T-helper 2 cell (primary cell): ENCODE results near the gene TP53I13.
A peak's percentile ranks its signal among the peaks of the same experiment; 100 is the strongest.

Experiments
- DNase-seq, 5 experiments: peaks; one replicate each; pipeline versions ENCODE4 v3.0.0 to v3.0.0-alpha.2; 2012 to 2022

The TP53I13 gene

DNA sequence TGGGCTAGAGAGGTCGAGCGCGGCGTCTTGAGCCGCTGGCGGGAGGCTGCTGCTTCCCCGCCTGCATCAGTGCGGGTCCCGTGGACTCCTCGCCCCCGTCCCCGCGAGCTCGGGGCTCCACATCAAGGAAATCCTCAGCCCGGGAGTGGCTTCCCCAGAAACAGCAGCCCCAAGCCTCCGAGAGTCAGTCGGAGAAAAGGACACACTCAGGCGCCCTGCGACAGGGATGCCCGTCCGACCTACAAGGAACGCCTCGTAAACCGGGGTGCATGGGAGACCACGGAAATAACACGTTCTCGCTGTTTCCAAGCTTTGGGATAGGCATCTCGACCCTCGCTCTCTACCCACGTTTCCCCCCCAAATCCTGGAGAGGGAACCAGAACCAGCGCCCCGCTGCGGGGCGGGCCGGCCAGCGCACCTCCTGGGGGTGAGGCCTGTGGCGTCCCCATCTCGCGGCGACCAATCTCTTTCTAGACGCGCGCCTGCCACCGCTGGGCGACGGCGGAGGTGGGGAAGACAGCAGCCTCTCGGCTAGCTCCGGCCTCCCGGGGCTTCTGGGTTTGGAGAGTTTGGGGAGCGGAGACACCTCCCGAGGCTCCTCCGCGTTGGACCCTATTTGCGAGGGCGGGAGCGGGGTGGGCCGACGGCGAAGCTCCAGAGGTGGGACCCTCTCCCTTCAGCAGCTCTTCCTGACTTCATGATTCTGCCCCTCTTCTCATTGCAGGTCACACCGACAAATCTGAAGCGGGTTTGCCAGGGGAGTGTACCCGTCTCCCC, 759 bp upstream of the TP53I13 start:
- peak; percentile 52 to 88 (median 70) for DNase-seq

DNA sequence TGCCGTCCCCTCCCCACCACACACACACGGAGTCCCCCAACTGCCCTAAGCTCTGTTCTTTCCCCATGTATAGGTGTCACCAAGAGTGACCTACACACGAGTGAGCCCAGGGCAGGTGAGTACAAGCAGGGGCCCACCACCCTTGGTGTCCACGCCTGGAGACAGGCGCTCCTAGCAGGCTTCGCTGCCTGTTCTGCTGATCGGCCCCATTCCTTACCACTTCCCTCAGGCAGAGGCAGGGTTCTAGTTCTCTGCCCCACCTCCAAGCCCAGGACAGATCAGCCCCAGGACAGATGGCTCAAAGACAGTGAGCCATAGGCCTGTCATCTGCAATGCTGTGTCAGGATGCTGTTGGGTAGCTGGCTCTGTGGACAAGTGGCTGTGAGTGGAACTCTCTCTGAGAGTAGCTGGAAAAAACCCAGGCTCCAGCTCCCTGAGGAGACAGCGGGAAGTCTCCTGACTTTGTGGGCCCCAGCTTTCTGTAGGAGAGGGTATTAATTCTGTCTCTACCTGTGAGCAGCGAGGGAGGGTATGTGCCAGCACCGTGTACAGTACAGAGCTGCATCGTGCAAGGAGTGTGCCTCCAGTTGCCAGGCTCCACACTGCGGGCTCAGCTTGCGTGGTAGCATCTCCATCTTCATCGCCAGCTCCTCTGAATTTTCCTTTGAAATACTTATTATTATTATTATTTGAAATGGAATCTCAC, 897 bp downstream of the TP53I13 start:
- DNase-seq = no peak

DNA sequence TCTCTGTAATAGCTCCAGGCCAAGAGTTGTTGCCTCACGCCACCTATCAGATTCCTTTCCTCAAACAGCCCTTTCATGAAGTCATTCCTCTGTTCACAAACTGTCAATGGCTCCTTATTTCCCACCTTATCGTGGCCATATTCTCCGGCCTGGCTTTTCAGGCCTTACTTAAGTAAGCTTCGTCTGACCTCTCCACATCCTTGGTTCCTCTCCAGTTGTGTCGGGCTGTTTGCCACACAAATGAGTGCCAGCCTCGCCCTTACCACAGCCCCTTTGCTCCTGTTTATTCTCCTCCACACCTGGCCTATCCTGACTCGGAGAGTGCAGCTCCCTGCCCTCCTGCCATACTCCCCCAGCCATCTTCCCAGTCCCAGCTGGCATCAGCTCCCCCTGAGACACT, 2.0 kb downstream of the TP53I13 start:
- DNase-seq = no peak

DNA sequence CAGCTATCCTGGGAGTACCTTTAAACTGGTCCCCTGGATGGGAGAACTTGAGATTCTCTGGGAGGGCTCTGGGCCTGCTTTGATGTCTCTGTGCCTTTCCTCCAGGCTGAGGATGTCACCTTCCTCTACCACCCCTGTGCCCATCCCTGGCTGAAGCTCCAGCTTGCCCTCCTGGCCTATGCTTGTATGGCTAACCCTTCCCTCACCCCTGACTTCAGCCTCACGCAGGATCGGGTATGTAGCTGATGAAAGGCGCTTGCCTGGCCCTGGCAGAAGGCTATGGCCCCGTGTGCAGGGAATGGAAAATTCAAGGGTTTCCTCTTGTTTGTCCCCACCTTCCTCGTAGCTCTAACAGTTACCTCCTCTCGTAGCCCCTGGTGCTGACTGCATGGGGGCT, 3.0 kb downstream of the TP53I13 start:
- DNase-seq = no peak

DNA sequence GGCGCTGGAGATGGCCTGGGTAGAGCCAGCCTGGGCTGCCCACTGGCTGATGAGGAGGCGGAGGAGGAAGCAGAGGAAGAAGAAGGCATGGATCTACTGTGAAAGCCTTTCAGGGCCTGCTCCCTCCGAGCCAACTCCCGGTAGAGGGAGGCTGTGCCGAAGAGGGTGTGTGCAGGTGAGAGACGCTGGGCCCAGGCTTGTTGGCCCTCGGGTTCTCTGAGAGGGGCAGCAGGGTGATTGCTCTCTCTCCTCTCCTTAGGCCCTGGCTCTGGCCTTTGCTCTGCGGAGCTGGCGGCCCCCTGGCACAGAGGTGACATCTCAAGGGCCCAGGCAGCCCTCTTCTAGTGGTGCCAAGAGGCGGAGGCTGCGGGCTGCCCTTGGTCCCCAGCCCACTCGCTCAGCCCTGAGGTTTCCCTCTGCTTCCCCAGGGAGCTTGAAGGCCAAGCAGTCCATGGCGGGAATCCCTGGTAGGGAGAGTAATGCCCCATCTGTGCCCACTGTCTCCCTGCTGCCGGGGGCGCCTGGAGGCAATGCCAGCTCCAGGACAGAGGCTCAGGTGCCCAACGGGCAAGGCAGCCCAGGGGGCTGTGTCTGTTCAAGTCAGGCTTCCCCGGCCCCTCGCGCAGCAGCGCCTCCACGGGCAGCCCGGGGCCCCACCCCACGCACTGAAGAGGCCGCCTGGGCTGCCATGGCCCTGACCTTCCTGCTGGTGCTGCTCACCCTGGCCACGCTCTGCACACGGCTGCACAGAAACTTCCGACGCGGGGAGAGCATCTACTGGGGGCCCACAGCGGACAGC, 3.6 kb downstream of the TP53I13 start:
- DNase-seq = no peak

DNA sequence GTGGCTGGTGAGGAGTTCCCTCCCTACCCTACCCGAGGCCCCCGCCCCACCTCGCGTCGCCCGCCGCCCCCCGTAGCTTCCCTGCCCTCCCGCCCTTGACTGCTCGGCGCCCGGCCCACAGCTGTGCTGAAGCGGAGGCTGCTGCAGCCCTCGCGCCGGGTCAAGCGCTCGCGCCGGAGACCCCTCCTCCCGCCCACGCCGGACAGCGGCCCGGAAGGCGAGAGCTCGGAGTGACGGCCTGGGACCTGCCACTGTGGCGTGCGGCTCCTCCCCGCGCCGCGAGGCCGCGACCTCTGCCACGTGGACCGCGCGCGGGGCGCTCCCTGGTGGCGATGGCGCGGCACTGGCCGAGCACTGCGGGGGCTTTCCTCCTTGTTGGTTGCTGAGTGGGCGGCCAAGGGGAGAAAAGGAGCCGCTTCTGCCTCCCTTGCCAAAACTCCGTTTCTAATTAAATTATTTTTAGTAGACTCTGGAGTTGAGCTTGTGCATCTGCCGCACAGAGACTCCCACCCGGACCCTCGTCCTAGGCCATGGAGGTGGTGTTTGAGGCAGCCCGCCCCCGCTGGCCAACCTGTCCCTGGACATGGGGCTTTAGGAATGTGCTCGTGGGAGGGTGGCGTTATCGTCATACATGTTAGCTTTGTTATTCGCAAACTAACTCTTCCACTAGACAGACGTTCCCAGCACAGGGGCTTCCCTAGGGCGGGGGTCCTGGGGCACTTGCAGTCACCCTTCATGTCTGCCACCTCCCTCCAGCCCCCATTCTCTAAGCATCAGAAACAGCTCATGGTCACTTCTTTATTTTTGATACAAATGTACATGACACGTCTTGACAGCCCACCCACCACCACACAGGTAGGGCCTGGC, 4.4 kb downstream of the TP53I13 start:
- peak in 3 of 5 experiments; percentile 46 to 68 (median 46) for DNase-seq

DNA sequence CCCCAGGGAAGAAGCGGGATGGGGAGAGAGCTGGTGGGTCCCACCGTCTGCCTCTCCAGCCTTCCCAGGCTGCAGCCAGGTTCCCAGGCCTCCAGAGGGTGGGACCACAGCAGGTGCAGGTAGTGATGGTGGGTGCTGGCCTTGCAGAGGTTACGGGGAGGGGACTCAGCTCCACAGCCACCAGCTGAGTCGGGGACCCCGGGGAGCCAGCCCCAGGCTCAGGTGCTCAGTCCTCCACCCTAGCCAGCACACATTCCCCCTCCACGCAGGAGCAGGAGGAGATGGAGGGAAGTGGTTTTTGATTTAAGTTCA, 5.0 kb downstream of the TP53I13 start:
- DNase-seq = no peak

DNA sequence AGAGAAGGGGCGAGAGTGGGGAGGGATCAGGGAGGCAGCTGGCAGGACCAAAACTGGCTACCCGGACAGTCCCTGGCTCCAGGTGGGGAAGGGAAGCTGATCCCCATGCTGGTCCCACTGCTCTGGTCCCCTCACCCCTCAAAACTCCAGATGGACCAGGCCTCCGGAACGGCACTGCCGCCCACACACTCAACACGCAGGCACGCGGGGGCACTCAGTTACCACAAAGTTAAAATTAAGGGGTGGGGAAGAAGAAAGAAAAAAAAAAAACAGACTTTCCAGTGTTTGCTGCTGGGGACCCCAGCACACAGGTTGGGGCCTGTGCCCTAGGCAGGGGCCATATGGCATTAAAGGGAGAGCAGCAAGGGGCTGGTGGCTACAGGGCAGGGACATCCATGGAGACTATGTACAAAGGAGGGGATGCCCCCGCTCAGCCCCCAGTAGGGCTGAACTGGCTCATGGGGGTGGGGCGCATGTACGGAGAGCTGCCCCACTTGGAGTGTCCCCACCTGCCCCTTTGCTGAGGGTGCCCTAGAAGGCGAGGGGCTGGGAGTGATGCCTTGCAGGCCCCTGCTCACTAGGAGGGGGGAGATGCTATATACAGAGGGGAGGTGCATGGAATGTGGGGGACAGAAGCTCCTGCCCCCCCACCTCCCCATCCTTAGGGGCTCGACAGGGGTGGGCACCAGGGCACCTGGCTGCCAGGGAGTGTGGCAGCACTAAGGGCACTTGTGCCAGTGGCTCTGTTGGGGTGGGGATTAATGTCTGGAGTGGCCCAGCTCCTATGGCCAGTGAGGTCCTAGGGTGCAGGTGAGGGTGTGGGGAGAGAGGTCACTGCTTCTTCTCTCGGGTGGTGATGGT, 5.6 kb downstream of the TP53I13 start:
- no peak for DNase-seq

DNA sequence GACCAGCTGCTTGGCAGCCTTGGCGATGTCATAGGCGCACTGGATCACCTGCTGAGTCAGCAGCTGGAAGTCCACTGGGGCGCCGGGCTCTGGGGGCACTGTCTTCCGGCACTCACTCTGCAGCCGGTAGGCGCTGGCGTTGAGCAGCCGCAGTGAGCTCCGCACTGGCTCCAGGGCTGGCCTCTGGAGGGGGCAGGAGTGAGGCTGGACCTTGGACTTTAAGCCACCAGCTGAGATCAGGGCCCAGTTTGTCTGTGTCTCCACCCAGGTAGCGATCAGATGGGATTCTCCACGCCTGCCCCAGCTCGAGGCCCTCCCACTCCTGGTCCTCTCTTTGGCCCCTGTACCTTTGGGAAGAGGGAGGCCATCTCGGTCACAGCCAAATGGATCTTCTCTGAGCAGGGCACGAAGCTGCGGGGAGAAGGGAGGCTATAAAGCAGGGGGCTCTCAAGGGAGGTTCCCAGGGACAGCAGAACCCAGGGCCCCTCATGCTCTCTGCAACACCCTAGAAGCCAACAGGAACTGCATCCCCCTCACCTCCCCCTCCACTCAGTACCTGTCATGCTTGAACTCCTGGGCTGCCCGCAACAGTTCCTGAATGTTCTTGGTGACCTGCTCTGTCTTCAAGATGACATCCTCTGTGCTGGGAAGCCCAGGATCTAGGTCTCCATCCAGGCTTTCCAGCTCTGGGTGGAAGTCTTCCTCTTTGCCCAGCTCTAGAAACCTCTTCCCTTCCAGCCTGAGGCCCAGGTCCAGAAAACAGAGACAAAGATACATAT, 6.4 kb downstream of the TP53I13 start:
- no peak for DNase-seq

DNA sequence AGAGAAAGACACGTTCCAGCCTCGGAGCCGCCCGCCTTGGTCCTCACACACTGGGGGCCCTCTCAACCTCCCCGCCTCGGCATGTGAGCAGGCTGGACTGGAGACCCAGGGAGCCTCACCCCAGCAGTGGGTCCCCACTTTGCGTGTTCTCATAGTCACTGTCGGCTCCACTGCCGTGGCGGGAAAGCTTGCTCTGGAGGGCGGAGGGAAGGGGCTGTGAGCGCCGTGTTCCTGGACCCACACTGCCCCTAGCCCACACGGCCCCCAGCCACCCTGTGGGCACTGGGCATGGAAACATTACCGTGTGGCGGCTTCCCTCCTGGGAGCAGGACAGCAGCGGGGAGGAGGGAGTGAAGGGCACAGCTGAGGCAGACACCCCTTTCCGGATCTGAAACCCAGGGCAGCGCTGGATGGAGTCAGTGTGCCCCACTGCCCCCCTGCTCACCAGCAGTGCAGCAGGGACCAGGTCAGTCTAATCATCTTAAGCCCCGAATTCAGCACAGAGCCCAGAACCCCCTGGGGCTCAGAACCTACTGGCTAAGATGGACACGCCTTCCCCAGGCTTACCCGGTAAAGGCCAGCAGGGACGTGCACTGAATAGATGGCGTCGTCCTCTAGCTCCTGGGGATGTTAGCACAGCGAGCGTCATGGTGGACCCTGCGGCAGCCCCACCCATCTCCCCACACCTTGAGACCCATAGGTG, 7.2 kb downstream of the TP53I13 start:
- no peak for DNase-seq

DNA sequence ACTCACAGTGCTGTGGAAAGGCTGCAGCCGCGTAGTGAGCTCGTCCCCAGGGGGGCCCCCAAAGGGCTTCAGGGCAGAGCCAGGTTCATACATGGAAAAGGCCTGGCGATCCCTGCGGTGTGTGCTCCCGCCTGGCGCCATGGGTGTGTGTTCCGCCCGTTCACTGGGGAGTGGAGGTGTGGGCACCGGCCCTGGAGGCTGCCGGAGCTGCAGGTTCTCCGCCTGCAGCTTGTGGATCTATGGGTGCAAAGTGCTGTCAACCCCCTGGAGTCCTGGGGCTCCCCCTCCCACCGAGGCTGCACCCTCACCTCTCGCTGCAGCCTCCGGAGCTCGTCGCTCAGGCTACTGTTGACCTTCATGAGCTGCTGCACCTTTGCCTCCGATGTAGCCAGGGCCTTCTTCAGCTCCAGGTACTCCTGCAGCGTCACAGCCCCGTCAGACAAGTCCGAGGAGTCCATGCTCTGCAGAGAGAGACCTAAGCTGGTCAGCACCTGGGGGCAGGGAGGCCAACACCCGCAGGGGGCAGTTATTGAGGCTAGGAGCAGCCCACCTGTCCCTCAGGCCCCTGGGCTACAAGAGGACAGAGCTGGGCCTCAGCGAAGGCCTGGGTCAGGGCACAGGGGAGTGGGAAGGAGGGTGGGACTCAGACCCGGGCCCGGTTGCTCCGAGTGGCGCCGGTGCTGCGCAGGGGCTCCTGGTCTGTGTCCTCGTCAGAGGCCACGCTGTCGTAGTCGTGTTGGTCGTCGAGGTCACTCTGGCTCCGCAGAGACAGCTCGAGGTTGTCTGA, 7.9 kb downstream of the TP53I13 start:
- DNase-seq = no peak

DNA sequence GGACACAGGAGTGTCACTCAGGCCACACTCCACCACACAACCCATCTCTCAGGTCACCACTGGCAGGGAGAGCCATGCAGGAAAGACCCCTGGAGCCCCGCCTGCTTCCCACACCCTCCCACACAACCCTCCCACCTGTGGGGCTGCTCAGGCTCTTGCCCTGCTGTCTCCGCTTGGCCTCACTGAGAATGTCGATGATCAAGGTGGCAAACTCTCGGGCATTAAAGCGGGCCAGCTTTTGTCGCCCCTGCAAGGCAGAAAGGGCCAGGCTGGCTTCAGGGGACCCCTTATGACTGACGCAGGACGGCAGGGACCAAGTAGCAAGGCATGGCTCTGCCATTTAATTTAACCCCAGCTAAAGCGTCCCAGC, 8.5 kb downstream of the TP53I13 start:
- DNase-seq = no peak

DNA sequence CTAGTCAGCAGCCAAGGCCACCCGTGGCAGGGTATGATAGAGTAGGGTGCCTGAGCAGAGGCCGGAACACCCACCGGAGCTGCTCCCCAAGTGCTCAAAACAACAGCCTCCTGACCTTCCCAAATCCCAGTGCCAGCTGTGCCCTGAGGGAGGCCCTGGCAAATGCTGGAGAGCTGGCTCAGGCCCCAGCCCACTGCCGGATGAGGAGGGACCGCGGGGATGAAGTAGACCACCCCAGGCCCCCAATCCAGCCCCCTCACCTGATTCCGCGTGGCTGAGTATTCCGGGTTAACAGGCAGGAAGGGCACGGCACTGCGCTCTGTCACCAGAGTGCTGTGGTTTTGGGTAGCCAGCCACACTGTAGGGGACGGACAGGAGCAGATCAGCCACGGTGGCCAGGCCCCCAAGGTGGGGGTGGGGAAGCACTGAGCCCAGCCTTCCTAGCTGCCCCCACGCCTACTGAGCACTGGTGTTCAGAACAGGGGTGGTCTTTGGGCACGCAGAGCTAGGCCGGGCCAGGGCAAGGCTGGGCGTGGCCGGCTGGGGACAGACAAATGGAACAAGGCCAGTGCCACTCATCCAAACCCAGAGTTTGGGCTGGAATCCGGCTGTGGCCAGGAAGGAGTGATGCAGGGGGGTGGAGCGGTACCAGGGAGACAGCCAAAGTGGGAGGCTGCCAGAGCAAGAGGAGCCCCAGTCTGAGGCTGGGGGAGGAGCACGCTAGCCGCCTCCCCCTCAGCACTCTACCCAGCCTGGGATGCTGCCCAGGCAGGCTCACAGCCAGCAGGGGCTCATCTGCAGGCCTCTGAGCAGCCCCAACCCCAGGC, 9.1 kb downstream of the TP53I13 start:
- no peak for DNase-seq

DNA sequence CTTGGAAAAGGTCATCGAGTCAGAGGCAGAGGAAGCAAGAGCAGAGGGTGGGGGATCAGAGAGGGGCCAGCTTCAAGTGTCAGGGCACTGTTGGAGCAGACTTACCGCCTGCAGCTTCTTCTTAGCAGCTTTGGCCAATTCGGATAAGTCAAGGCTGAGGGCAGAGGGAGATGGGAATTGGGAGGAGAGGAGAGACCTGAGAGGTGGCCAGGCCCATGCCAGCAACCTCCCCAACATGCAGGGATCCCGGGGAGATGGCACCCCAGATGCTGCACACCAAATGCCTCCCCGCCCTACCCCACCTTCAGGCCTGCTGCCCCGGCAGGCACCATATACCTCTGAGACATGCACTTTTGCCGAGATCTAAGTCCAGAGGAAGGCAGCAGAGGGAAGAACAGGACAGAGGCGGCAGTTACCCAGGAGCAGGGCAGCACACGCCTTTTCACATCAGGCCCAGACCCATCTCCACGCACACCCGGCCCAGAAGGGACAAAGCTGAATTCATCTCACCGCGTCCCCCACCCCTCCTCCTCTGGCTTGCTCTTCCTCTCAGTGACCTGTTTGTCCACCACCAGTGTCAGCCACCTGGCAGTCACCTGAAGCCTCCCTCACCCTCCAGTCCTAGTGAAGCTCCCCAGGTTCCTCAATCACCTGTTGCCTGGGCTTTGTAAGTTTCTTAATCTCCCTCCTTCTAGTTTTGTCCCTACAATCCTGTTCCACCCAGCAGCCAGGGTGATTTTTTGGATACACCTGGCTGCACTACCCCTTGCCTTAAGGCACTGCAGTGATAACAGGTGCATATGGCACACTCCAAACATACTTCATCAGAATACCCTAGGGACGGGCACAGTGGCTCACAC, 10.4 kb downstream of the TP53I13 start:
- no peak for DNase-seq

DNA sequence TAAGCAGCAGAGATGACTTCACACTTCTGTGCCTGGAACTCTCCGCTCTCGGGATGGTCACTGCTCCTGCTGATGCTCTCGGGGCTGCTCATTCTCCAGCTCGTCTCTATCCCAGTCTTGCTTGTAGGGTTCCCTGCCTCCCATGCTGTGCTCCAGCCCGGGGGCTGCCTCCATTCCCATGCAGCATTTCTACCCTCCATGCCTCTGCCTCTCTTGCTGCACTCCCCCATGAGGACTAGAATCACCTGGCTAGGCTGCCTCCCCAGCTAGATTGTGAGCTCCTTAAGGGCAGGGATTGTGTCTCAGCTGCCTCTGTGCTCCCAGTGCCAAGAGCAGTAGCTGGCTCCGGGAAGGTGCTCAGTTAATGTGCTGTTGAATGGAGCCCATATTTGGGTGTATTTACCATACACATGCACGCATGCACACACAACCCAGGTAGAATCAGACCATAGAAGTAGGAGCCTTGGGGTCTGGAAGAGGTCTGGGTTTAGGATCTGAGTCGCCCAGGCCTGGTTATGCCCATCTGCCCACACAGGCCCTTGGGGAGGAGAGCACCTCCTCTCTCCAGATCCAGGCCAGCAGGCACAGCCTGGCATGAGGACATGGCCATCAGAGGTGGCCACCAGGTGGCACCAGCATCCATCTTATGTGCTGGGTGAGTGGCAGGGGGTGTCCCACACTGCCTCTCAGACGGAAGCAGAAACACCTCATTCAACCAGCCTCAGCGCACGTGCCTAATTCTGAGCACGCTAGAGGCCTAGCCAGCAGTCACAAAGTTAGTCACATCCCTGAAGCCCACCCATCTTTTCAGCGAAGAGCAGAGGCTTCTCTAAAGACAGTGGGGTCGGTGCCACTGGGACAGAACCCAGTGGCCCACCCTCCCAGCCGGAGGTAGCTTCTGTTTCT, 11.6 kb downstream of the TP53I13 start:
- peak; percentile 75 to 92 (median 83) for DNase-seq

DNA sequence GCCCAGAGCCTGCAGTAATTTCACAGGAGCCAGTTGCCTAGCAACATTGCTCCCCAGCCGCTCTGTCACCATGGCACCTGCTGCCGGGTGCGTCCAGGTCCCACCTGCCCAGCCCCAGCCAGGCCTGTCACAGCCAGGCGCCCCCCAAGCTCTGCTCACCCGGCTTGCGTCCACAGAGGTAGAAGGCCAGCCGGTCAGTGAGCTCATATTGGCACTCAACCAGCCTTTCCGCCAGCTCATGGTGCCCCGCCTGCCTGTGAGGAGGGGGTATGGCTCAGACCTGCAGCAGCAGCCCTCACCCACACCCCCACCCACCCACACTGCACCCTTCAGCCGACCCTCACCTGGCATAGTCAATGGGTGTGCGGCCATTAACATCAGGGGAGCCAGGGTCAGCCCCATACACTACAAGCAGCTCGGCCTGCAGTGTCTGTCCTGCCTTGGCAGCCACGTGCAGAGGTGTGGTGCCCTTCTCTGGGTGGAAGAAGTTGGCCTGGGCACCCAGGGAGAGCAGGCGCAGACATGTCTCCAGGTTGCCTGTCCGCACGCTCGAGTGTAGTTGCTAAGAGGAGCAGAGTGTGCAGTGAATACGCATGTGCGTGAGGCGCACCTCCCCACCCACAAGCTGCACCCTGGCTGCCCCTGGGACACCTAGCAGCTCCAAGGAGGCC, 13.2 kb downstream of the TP53I13 start:
- DNase-seq = no peak
